HCT116 (cell line): ENCODE measurements around the gene CRIP3. TPM values are rescaled to one million over a fixed set of nuclear protein-coding genes. Genes with fewer than 3 reads are reported as not detected.

ENCODE experiments used
- ATAC-seq: fragments of 200-7000 bp; cut with Tn5 transposase; 2 replicates; pipeline ENCODE4 v1.9.1; 2020; ENCODE audit warnings: mild to moderate bottlenecking, moderate library complexity
- BruUV-seq: library from RNA; stranded (reverse); fragments of 400-500 nt; replicated peaks from 2 replicates; lab custom pipeline; 2021; lab: Mats Ljungman, UMichigan
- CTCF ChIA-PET: fragments of 300-600 bp; sonication (Branson Sonifier 250); formaldehyde crosslinking; loops from one replicate; lab custom pipeline; 2021; ENCODE audit warnings: antibody characterized with exemption; lab: Charles Lee
- POLR2A ChIA-PET: fragments of 300-600, 350-600 bp; sonication (Branson Sonifier 250); formaldehyde crosslinking; loops from one replicate; lab custom pipeline; 2021; ENCODE audit warnings: antibody characterized with exemption; lab: Charles Lee
- RAD21 ChIA-PET, 2 experiments: fragments of 300-600 bp; sonication (Branson Sonifier 250); formaldehyde crosslinking; loops; one replicate each; lab custom pipeline; 2023; ENCODE audit warnings: low total read pairs in 2 of 2; ENCODE audit not compliant: uncharacterized antibody in 2 of 2, unreplicated experiment in 2 of 2, low non-redundant PET in 1 of 2; lab: Charles Lee
- DNase-seq: peaks from one replicate; pipeline ENCODE4 v3.0.0-alpha.2; 2010; ENCODE audit warnings: low read depth, low spot score
- H2AFZ ChIP-seq: fragments of 200-600 bp; shearing (Covaris generic), sonication (generic); 2 replicates; pipeline ENCODE4 v1.6.1; 2017; ENCODE audit warnings: low read depth, mixed run types, mixed read lengths, antibody characterized with exemption, low read length; ENCODE audit not compliant: poor library complexity, severe bottlenecking
- H3K27ac ChIP-seq: 2 replicates; pipeline ENCODE4 v1.5.1; 2012; ENCODE audit warnings: low read depth, low read length
- H3K27me3 ChIP-seq: fragments of 200-600 bp; sonication (generic); 2 replicates; pipeline ENCODE4 v1.6.1; 2016; ENCODE audit warnings: mixed run types, low read length, mixed read lengths; ENCODE audit not compliant: insufficient read depth
- H3K36me3 ChIP-seq, 2 experiments: fragments of 200-500 bp in 1 of 2; fragments of 200-600 bp in 1 of 2; sonication (Bioruptor generic) in 1 of 2; sonication (generic) in 1 of 2; 2 replicates each; pipeline versions ENCODE4 v1.5.1 to v1.6.1; 2014 to 2016; ENCODE audit warnings: low read length in 2 of 2, inconsistent platforms in 1 of 2, mixed read lengths in 1 of 2, mixed run types in 1 of 2; ENCODE audit not compliant: insufficient read depth in 2 of 2, control insufficient read depth in 1 of 2
- H3K4me1 ChIP-seq, 2 experiments: fragments of 200-600 bp in 1 of 2; sonication (generic) in 1 of 2; 2 replicates each; pipeline versions ENCODE4 v1.5.1 to v1.6.1; 2012 to 2017; ENCODE audit warnings: low read length in 2 of 2, inconsistent platforms in 1 of 2, mild to moderate bottlenecking in 1 of 2, mixed read lengths in 1 of 2, mixed run types in 1 of 2, moderate library complexity in 1 of 2; ENCODE audit not compliant: insufficient read depth in 2 of 2, control insufficient read depth in 1 of 2
- H3K4me2 ChIP-seq: fragments of 200-600 bp; sonication (generic); 2 replicates; pipeline ENCODE4 v1.6.1; 2017; ENCODE audit warnings: mixed run types, low read length, mixed read lengths
- H3K4me3 ChIP-seq, 2 experiments: fragments of 200-600 bp in 1 of 2; sonication (generic) in 1 of 2; replicated peaks in 1 of 2; 2 replicates each; pipeline ENCODE4 v1.5.1; 2011 to 2016; ENCODE audit warnings: low read length in 2 of 2, control low read depth in 1 of 2, low read depth in 1 of 2, mild to moderate bottlenecking in 1 of 2, mixed read lengths in 1 of 2, mixed run types in 1 of 2
- H3K79me2 ChIP-seq: fragments of 200-600 bp; sonication (generic); 2 replicates; pipeline ENCODE4 v1.6.1; 2017; ENCODE audit warnings: mild to moderate bottlenecking, mixed run types, low read length, moderate library complexity, mixed read lengths; ENCODE audit not compliant: insufficient read depth
- H3K9ac ChIP-seq: fragments of 200-600 bp; sonication (generic); 2 replicates; pipeline ENCODE4 v1.6.1; 2016; ENCODE audit warnings: low read length, mixed read lengths
- H3K9me2 ChIP-seq: fragments of 200-600 bp; sonication (generic), shearing (Covaris generic); 2 replicates; pipeline ENCODE4 v1.6.1; 2017; ENCODE audit warnings: mixed run types, mild to moderate bottlenecking, moderate library complexity; ENCODE audit not compliant: insufficient read depth
- H3K9me3 ChIP-seq, 2 experiments: fragments of 200-500 bp in 1 of 2; fragments of 200-600 bp in 1 of 2; sonication (Bioruptor generic) in 1 of 2; sonication (generic) in 1 of 2; 2 replicates each; pipeline ENCODE4 v1.6.1; 2014 to 2017; ENCODE audit warnings: low read length in 2 of 2, mixed read lengths in 2 of 2, inconsistent platforms in 1 of 2, low read depth in 1 of 2, mild to moderate bottlenecking in 1 of 2, mixed run types in 1 of 2, moderate library complexity in 1 of 2; ENCODE audit not compliant: control insufficient read depth in 1 of 2, insufficient read depth in 1 of 2
- H4K20me1 ChIP-seq: fragments of 200-600 bp; sonication (generic), shearing (Covaris generic); 2 replicates; pipeline ENCODE4 v1.6.1; 2017; ENCODE audit warnings: mixed run types, mild to moderate bottlenecking, moderate library complexity; ENCODE audit not compliant: insufficient read depth
- CBX3 ChIP-seq: IDR thresholded peaks from 2 replicates; pipeline ENCODE4 v1.6.1; 2012; ENCODE audit warnings: low read depth
- EGR1 ChIP-seq: IDR thresholded peaks from 2 replicates; pipeline ENCODE4 v1.6.1; 2012; ENCODE audit warnings: low read depth
- ELF1 ChIP-seq: IDR thresholded peaks from 2 replicates; pipeline ENCODE4 v1.6.1; 2012; ENCODE audit warnings: low read depth, borderline replicate concordance
- EZH2 ChIP-seq: fragments of 200-600 bp; sonication (generic); IDR thresholded peaks from 2 replicates; pipeline ENCODE4 v1.6.1; 2017; ENCODE audit warnings: antibody characterized with exemption, mixed run types
- FOSL1 ChIP-seq: IDR thresholded peaks from 2 replicates; pipeline ENCODE4 v1.6.1; 2012; ENCODE audit warnings: low read depth
- JUND ChIP-seq: IDR thresholded peaks from 2 replicates; pipeline ENCODE4 v1.6.1; 2012
- POLR2A ChIP-seq: IDR thresholded peaks from 2 replicates; pipeline ENCODE4 v1.7.0; 2011; ENCODE audit warnings: borderline replicate concordance; ENCODE audit not compliant: insufficient read depth, insufficient read length; ENCODE audit errors: extremely low read depth
- POLR2AphosphoS5 ChIP-seq: IDR thresholded peaks from 2 replicates; pipeline ENCODE4 v1.6.1; 2011; ENCODE audit warnings: mild to moderate bottlenecking, low read depth, low read length, moderate library complexity
- RAD21 ChIP-seq: IDR thresholded peaks from 2 replicates; pipeline ENCODE4 v1.6.1; 2012; ENCODE audit warnings: low read depth, mild to moderate bottlenecking
- SIN3A ChIP-seq: IDR thresholded peaks from 2 replicates; pipeline ENCODE4 v1.6.1; 2012; ENCODE audit warnings: low read depth
- TCF7L2 ChIP-seq: IDR thresholded peaks from 2 replicates; pipeline ENCODE4 v1.7.0; 2011; ENCODE audit warnings: borderline replicate concordance, inconsistent platforms; ENCODE audit not compliant: insufficient read depth, insufficient read length; ENCODE audit errors: extremely low read depth
- YY1 ChIP-seq: IDR thresholded peaks from 2 replicates; pipeline ENCODE4 v1.6.1; 2011; ENCODE audit warnings: low read length, low read depth, moderate library complexity, mild to moderate bottlenecking; ENCODE audit not compliant: insufficient replicate concordance; ENCODE audit errors: extremely low read depth
- ZFX ChIP-seq: fragments of 450-650 bp; IDR thresholded peaks from 2 replicates; pipeline ENCODE4 v1.6.1; 2017
- ZNF274 ChIP-seq: fragments of 200-500 bp; sonication (Bioruptor generic); IDR thresholded peaks from 2 replicates; pipeline ENCODE4 v1.6.1; 2014; ENCODE audit warnings: mild to moderate bottlenecking, low read depth, low read length, inconsistent platforms
- intact Hi-C: fragments of 100-400 bp; cut with micrococcal nuclease; formaldehyde crosslinking; loops from 2 replicates; pipeline ENCODE4 v1.10.0; 2022
- total RNA-seq: library from RNA; stranded (reverse); gene quantifications from one replicate; pipeline ENCODE4 v1.2.1, GENCODE V29; 2021; ENCODE audit not compliant: unreplicated experiment
- TF ChIP-seq, protein P1 (sequence below), 3 experiments: fragments of 200-600 bp in 1 of 3; sonication (generic) in 1 of 3; IDR thresholded peaks in 2 of 3; conservative IDR thresholded peaks in 1 of 3; 2 replicates each; pipeline ENCODE4 v1.5.1; 2012 to 2017; ENCODE audit warnings: low read depth in 2 of 3, low read length in 2 of 3, antibody characterized with exemption in 1 of 3, borderline replicate concordance in 1 of 3, control low read depth in 1 of 3, mild to moderate bottlenecking in 1 of 3, mixed read lengths in 1 of 3, mixed run types in 1 of 3, moderate library complexity in 1 of 3; ENCODE audit not compliant: insufficient read depth in 1 of 3
- TF ChIP-seq, protein P2 (sequence below): IDR thresholded peaks from 2 replicates; pipeline ENCODE4 v1.6.1; 2012; ENCODE audit warnings: low read depth
- TF ChIP-seq, protein P3 (sequence below): IDR thresholded peaks from 2 replicates; pipeline ENCODE4 v1.6.1; 2012
- TF ChIP-seq, protein P4 (sequence below): IDR thresholded peaks from 2 replicates; pipeline ENCODE4 v1.6.1; 2012

Gene CRIP3
- total RNA-seq, 1 experiment from 2014 or later = not detected

DNA sequence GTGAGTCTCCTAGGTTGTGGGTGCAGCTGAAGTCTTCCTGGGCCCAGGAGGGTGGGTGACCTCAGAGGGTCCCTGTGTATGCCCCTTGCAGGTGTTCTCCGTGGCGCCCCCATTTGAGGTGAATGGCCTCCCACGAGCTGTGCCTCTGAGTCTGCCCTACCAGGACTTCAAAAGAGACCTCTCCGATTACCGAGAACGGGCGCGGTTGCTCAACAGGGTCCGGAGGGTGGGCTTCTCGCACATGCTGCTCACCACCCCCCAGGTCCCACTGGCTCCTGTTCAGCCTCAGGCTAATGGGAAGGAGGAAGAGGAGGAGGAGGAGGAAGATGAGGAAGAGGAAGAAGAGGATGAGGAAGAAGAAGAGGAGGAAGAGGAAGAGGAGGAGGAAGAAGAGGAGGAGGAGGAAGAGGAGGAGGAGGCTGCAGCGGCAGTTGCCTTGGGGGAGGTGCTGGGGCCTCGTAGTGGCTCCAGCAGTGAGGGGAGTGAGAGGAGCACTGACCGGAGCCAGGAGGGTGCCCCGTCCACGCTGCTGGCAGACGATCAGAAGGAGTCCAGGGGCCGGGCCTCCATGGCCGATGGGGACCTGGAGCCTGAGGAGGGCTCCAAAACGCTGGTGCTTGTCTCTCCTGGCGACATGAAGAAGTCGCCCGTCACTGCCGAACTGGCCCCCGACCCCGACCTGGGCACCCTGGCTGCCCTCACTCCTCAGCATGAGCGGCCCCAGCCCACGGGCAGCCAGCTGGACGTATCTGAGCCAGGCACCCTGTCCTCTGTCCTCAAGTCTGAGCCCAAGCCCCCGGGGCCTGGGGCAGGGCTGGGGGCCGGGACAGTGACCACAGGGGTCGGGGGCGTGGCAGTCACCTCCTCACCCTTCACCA, 25.8 kb downstream of the CRIP3 start (continued):
- TF ChIP-seq POLR2AphosphoS5 = no peak
- no peak for TF ChIP-seq FOSL1

DNA sequence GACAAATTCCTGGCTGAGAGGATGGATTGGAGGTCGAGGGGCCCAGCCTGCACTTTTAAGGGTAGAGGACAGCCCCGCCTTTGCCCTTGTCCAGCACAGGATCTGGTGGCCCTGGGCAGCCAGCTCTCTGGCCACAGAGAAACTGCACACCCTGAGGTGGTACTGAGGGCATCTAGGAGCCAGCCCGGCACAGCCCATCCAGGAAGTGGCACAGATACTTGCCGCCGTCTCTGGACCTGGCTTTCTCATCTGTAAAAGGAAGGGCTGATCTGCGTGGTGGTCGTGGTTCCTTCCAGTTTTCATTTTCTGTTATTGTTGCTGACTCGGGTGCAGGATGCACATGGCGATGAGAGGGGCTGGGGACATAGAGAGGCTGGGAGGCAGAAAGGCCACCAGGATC, 26.6 kb downstream of the CRIP3 start:
- Histone ChIP-seq H3K36me3 (no peaks in the 10 kb centered on the region), H3K4me1 (peaks cover 0 to 12% of the 10 kb centered on the region in 2 experiments; a peak in 2 of 4 replicates), H2AFZ (no peak overlapping the region), H3K9ac (no peak overlapping the region), H3K4me2 (no peak overlapping the region), H3K27me3 (no peaks in the 10 kb centered on the region), H3K9me3 (no peaks in the 10 kb centered on the region), H3K4me3 (no peak overlapping the region), H3K79me2 (no peaks in the 10 kb centered on the region), H3K27ac (no peak overlapping the region), H4K20me1 (no peaks in the 10 kb centered on the region), H3K9me2 (no peaks in the 10 kb centered on the region)
- ATAC-seq = no peak
- POLR2A ChIA-PET = no interaction called here
- intact Hi-C loops = no loop called here
- no peak for DNase-seq
- no TSS peak for BruUV-seq
- RAD21 ChIA-PET = no interaction called here
- CTCF ChIA-PET = no interaction called here
- TF ChIP-seq ZNF274 (no peak), EZH2 (no peak), ELF1 (no peak), YY1 (no peak), POLR2A (no peak), RAD21 (no peak), SIN3A (no peak), POLR2AphosphoS5 (no peak), FOSL1 (no peak), ZFX (no peak), EGR1 (no peak), CBX3 (no peak), TCF7L2 (no peak), JUND (no peak)
- TF ChIP-seq, protein P1, sequence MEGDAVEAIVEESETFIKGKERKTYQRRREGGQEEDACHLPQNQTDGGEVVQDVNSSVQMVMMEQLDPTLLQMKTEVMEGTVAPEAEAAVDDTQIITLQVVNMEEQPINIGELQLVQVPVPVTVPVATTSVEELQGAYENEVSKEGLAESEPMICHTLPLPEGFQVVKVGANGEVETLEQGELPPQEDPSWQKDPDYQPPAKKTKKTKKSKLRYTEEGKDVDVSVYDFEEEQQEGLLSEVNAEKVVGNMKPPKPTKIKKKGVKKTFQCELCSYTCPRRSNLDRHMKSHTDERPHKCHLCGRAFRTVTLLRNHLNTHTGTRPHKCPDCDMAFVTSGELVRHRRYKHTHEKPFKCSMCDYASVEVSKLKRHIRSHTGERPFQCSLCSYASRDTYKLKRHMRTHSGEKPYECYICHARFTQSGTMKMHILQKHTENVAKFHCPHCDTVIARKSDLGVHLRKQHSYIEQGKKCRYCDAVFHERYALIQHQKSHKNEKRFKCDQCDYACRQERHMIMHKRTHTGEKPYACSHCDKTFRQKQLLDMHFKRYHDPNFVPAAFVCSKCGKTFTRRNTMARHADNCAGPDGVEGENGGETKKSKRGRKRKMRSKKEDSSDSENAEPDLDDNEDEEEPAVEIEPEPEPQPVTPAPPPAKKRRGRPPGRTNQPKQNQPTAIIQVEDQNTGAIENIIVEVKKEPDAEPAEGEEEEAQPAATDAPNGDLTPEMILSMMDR (IDR thresholded peaks at IDR 0.05 in 2 of 3, conservative IDR thresholded peaks at IDR 0.05 in 1 of 3; ENCODE audit: borderline replicate concordance in 1 of 3, insufficient read depth in 1 of 3, low read depth in 2 of 3, low read length in 2 of 3) = no peak
- TF ChIP-seq, protein P2, sequence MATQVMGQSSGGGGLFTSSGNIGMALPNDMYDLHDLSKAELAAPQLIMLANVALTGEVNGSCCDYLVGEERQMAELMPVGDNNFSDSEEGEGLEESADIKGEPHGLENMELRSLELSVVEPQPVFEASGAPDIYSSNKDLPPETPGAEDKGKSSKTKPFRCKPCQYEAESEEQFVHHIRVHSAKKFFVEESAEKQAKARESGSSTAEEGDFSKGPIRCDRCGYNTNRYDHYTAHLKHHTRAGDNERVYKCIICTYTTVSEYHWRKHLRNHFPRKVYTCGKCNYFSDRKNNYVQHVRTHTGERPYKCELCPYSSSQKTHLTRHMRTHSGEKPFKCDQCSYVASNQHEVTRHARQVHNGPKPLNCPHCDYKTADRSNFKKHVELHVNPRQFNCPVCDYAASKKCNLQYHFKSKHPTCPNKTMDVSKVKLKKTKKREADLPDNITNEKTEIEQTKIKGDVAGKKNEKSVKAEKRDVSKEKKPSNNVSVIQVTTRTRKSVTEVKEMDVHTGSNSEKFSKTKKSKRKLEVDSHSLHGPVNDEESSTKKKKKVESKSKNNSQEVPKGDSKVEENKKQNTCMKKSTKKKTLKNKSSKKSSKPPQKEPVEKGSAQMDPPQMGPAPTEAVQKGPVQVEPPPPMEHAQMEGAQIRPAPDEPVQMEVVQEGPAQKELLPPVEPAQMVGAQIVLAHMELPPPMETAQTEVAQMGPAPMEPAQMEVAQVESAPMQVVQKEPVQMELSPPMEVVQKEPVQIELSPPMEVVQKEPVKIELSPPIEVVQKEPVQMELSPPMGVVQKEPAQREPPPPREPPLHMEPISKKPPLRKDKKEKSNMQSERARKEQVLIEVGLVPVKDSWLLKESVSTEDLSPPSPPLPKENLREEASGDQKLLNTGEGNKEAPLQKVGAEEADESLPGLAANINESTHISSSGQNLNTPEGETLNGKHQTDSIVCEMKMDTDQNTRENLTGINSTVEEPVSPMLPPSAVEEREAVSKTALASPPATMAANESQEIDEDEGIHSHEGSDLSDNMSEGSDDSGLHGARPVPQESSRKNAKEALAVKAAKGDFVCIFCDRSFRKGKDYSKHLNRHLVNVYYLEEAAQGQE = no peak
- TF ChIP-seq, protein P3, sequence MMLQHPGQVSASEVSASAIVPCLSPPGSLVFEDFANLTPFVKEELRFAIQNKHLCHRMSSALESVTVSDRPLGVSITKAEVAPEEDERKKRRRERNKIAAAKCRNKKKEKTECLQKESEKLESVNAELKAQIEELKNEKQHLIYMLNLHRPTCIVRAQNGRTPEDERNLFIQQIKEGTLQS = no peak
- TF ChIP-seq, protein P4, sequence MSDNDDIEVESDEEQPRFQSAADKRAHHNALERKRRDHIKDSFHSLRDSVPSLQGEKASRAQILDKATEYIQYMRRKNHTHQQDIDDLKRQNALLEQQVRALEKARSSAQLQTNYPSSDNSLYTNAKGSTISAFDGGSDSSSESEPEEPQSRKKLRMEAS = no peak
